Mesodermal cell (in vitro differentiated cells): Measurements from ENCODE around the gene PLAC8L1.

Source experiments
- H3K27ac ChIP-seq: 2 replicates; pipeline ENCODE4 v1.7.0; 2013; ENCODE audit warnings: mild to moderate bottlenecking, low read depth, low read length, moderate library complexity; ENCODE audit not compliant: severe bottlenecking
- H3K36me3 ChIP-seq: 2 replicates; pipeline ENCODE4 v1.7.1; 2013; ENCODE audit warnings: mild to moderate bottlenecking, low read length, moderate library complexity; ENCODE audit not compliant: control insufficient read depth, insufficient read depth
- H3K4me1 ChIP-seq: one replicate; pipeline ENCODE4 v1.7.1; 2013; ENCODE audit warnings: mild to moderate bottlenecking, low read length; ENCODE audit not compliant: insufficient read depth, control insufficient read depth, poor library complexity, severe bottlenecking
- H3K4me3 ChIP-seq: 2 replicates; pipeline ENCODE4 v1.7.0; 2013; ENCODE audit warnings: low read length, control low read depth, mild to moderate bottlenecking; ENCODE audit not compliant: insufficient read depth, poor library complexity, severe bottlenecking; ENCODE audit errors: extremely low read depth
- H3K9me3 ChIP-seq: 2 replicates; pipeline ENCODE4 v1.7.1; 2013; ENCODE audit warnings: mild to moderate bottlenecking, low read length, moderate library complexity; ENCODE audit not compliant: control insufficient read depth
- WGBS, 2 experiments: methylation state at CpG; one replicate each; pipeline ENCODE4 v1.1.5; 2013; ENCODE audit warnings: missing lambda C conversion rate in 2 of 2; ENCODE audit not compliant: insufficient coverage in 2 of 2; 5-methylcytosine and 5-hydroxymethylcytosine counted together

PLAC8L1 gene

DNA sequence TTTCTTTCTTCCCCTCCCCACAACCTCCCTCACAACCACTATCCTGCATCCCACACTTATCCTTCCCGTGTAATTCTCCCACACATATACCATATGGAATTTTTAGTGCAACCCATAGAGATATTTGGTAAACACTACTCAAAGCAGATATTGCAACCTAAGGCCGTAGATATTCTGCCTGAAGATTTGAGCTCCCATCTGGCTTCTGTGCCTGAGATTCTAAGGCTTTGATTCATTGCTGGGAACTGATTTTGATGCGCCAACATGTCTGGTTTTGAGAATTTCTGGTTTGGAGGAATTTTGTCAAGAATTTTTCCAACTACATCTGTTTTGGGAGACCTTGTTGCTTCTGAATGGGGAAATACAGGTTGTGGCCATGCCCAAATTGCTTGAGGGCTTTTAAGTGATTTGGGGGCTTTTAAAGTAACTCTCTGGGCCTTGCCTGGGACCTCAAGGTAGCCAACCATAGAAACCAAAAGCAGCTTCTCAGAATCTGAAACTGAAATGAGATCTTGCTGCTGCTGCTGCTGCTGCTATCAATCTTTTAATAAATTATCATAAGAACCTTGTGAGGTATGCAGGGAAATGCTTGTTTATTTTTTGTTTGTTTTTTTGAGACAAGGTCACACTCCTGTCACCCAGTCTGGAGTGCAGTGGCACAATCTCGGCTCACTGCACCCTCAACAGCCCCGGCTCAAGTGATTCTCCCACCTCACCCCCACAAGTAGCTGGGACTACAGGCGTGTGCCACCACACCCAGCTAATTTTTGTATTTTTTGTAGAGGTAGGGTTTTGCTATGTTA lies 36.2 kb downstream of the PLAC8L1 start:
- Histone ChIP-seq H3K4me3 (no peak overlapping the region), H3K36me3 (no peaks in the 10 kb centered on the region), H3K9me3 (no peaks in the 10 kb centered on the region), H3K4me1 (no peaks in the 10 kb centered on the region), H3K27ac (no peak overlapping the region)
- WGBS, 2 experiments: 81 to 90% methylated on average over 2 to 4 of the region's 6 CpGs

- Histone ChIP-seq H3K4me3 (no peak overlapping the region), H3K9me3 (no peaks in the 10 kb centered on the region), H3K27ac (no peak overlapping the region), H3K36me3 (no peaks in the 10 kb centered on the region), H3K4me1 (no peaks in the 10 kb centered on the region)
- WGBS, 2 experiments: 80 to 97% methylated on average over 3 to 7 of the region's 9 CpGs
These were observed 37.2 kb downstream of the PLAC8L1 start for GRCh38 chr5:146068206-146068605.

- Histone ChIP-seq H3K9me3 (no peaks in the 10 kb centered on the region), H3K36me3 (peaks cover 7% of the 10 kb centered on the region), H3K4me3 (no peak overlapping the region), H3K27ac (no peak overlapping the region), H3K4me1 (no peaks in the 10 kb centered on the region)
- 95 to 96% methylated on average over 7 of the region's 8 CpGs for WGBS, 2 experiments
These were observed 38.4 kb downstream of the PLAC8L1 start for GRCh38 chr5:146066968-146067367.

DNA sequence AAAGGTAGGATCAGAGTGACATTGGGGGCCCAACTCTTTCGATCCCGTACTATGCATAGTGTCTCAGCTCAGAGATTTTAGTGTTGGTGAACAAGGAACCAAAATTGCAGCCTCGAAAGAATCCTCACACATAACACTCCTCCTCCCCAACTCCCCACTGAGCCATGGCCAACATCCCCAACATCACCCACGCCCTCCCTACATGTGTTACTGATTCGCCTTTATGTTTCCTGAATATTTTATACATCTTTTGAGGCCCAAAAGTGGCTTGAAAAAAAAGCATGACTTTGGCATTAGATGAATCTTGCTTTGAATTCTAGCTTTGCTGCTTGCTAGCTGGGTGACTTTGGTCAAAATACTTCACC lies 45.2 kb downstream of the PLAC8L1 start:
- Histone ChIP-seq H3K27ac (no peak overlapping the region), H3K9me3 (no peaks in the 10 kb centered on the region), H3K4me3 (no peak overlapping the region), H3K36me3 (peaks cover 7% of the 10 kb centered on the region), H3K4me1 (no peaks in the 10 kb centered on the region)
- 96 to 100% methylated on average over 3 to 5 of the region's 5 CpGs for WGBS, 2 experiments

- Histone ChIP-seq H3K4me3 (no peak overlapping the region), H3K9me3 (no peaks in the 10 kb centered on the region), H3K36me3 (peaks cover 7% of the 10 kb centered on the region), H3K4me1 (no peaks in the 10 kb centered on the region), H3K27ac (no peak overlapping the region)
- 93 to 94% methylated on average over 11 to 13 of the region's 22 CpGs for WGBS, 2 experiments
These were observed 45.7 kb downstream of the PLAC8L1 start for GRCh38 chr5:146059460-146060220.

DNA sequence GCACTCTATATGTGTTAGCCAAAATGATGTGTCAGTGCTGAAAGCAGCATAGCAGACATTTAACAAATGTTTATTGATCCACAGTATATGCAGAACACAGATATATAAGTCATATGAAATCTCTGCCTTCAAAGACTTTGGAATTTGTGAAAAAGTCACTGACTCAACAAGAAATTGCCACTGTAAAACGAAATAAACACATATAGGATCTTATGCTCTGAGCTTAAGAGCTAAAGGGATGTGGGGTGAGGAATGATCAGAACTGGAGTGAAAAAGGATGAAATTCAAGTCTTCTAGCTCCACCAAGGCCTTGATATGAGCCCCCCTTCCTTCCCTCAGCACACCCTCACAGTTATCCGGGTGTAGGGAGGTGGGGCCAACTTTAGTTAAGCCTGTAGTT lies 49.9 kb downstream of the PLAC8L1 start:
- no peaks in the 10 kb centered on the region for H3K4me1 ChIP-seq
- no peaks in the 10 kb centered on the region for H3K9me3 ChIP-seq
- no CpG with 5 or more reads among the region's 2 CpGs for WGBS, 2 experiments
- no peaks in the 10 kb centered on the region for H3K36me3 ChIP-seq
- no peak overlapping the region for H3K4me3 ChIP-seq
- no peak overlapping the region for H3K27ac ChIP-seq

GRCh38 chr5:146052780-146053179 lies 52.6 kb downstream of the PLAC8L1 start:
- Histone ChIP-seq H3K36me3 (no peaks in the 10 kb centered on the region), H3K4me1 (no peaks in the 10 kb centered on the region), H3K9me3 (no peaks in the 10 kb centered on the region), H3K4me3 (no peak overlapping the region), H3K27ac (no peak overlapping the region)

DNA sequence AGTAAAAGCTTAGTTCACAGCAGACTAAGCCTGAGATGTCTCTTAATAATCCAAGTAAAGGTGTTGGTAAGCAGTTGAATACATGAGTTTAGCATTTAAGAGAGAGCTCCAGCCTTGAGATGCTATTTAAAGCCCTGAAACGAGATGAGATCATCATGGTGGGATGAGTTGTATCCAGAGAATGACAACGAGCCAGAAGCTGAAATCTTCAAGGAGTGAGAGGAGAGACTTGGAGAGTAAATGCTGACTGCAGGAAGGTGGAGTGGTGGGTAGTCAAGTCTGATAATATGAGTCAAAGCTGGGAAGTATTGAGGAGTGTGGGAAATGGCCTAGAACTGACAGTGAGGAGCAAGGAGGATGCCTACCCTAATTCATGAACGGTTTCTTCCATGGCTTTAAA lies 53.7 kb downstream of the PLAC8L1 start:
- Histone ChIP-seq H3K36me3 (no peaks in the 10 kb centered on the region), H3K4me3 (no peak overlapping the region)
- 70 to 77% methylated on average over 2 to 3 of the region's 3 CpGs for WGBS, 2 experiments

DNA sequence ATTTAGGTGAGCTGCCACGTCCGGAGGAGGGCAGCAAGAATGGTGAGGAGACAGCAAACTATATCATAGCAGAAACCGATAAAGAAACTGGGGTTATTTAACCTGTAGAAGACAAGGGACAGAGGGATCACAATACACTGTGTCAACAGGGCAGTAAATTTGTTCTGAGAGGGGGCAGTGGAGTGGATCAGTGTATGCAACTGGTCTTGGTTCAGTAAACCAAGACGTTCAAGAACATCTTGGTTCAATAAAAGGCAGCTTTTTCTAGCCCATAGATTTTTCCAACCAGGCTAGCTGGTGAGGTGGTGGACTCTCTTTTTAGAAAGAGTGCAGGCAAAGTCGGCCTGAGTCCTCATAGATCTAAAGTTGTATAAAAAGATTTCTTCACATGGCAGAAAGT lies 55.3 kb downstream of the PLAC8L1 start:
- H3K9me3 ChIP-seq: no peaks in the 10 kb centered on the region
- no peaks in the 10 kb centered on the region for H3K36me3 ChIP-seq
- 75 to 78% methylated on average over 4 to 5 of the region's 5 CpGs for WGBS, 2 experiments
- H3K4me3 ChIP-seq: no peak overlapping the region
- no peak overlapping the region for H3K27ac ChIP-seq
- no peaks in the 10 kb centered on the region for H3K4me1 ChIP-seq

More for the DNA sequence above, 53.7 kb downstream of the PLAC8L1 start:
- Histone ChIP-seq H3K27ac (no peak overlapping the region), H3K9me3 (no peaks in the 10 kb centered on the region), H3K4me1 (no peaks in the 10 kb centered on the region)

GRCh38 chr5:146049704-146050026 lies 55.7 kb downstream of the PLAC8L1 start:
- 66 to 92% methylated on average over 3 of the region's 3 CpGs for WGBS, 2 experiments
- no peak overlapping the region for H3K4me3 ChIP-seq
- H3K9me3 ChIP-seq: no peaks in the 10 kb centered on the region
- no peaks in the 10 kb centered on the region for H3K36me3 ChIP-seq
- no peak overlapping the region for H3K27ac ChIP-seq
- H3K4me1 ChIP-seq: no peaks in the 10 kb centered on the region
